Osteoblast (primary cell): ENCODE data around the gene SIGLEC11. TPM values are rescaled to one million over a fixed set of nuclear protein-coding genes. Genes with fewer than 3 reads are reported as not detected.

Source experiments
- DNase-seq: peaks from one replicate; pipeline ENCODE4 v3.0.0; 2011; ENCODE audit warnings: low spot score, mixed read lengths; ENCODE audit not compliant: insufficient read length; ENCODE audit errors: missing footprints
- H2AFZ ChIP-seq: 2 replicates; pipeline ENCODE4 v1.6.0; 2011; ENCODE audit warnings: mild to moderate bottlenecking, low read length
- H3K27ac ChIP-seq: 2 replicates; pipeline ENCODE4 v1.5.1; 2011; ENCODE audit warnings: mild to moderate bottlenecking, low read depth, low read length, moderate library complexity
- H3K27me3 ChIP-seq: 2 replicates; pipeline ENCODE4 v1.6.0; 2012; ENCODE audit warnings: mild to moderate bottlenecking, control low read depth, inconsistent platforms, low read length, moderate library complexity; ENCODE audit not compliant: insufficient read depth
- H3K36me3 ChIP-seq: 2 replicates; pipeline ENCODE4 v1.5.1; 2011; ENCODE audit warnings: mild to moderate bottlenecking, low read length, control low read depth, moderate library complexity; ENCODE audit not compliant: insufficient read depth
- H3K4me1 ChIP-seq: 2 replicates; pipeline ENCODE4 v1.5.1; 2011; ENCODE audit warnings: mild to moderate bottlenecking, low read length, control low read depth, moderate library complexity; ENCODE audit not compliant: insufficient read depth
- H3K4me2 ChIP-seq: 2 replicates; pipeline ENCODE4 v1.6.0; 2011; ENCODE audit warnings: mild to moderate bottlenecking, low read length; ENCODE audit not compliant: insufficient read depth
- H3K4me3 ChIP-seq: fragments of 200-600 bp; sonication (generic); 3 replicates; pipeline ENCODE4 v1.5.1; 2012; ENCODE audit warnings: mild to moderate bottlenecking, low read length, inconsistent platforms; ENCODE audit not compliant: insufficient read depth
- H3K79me2 ChIP-seq: 2 replicates; pipeline ENCODE4 v1.6.0; 2012; ENCODE audit warnings: mild to moderate bottlenecking, low read length, control low read depth, inconsistent platforms; ENCODE audit not compliant: insufficient read depth
- H3K9me3 ChIP-seq: 2 replicates; pipeline ENCODE4 v1.5.1; 2011; ENCODE audit warnings: low read depth, low read length, control low read depth
- H4K20me1 ChIP-seq: 2 replicates; pipeline ENCODE4 v1.6.0; 2012; ENCODE audit warnings: mild to moderate bottlenecking, low read length, control low read depth; ENCODE audit not compliant: insufficient read depth
- total RNA-seq: library from RNA; depleted of rRNA; stranded (reverse); fragments of >200 nt; gene quantifications from 2 replicates; pipeline ENCODE4 v1.2.3, GENCODE V29; 2012
- TF ChIP-seq, protein P1 (sequence below): IDR thresholded peaks from 2 replicates; pipeline ENCODE4 v1.5.1; 2011; ENCODE audit warnings: mild to moderate bottlenecking, low read depth, low read length, moderate library complexity; ENCODE audit errors: extremely low read depth

The SIGLEC11 gene
- total RNA-seq, 1 donor: under 0.01 TPM

DNA sequence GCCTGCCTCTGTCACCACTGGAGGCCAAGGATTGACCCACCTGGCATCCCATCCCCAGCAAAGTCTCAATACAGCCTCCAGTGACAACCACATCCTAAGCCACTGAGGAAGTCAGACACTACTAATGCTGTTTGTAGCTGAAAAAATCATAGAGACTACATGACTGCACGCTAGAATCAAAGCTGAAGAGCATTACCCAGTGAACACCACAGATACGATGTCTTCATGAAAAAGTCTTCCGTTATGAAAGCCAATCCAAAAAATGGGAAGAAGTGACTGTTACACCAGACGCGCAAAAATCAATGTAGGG is 20.5 kb downstream of the SIGLEC11 start:
- H3K36me3 ChIP-seq: no peaks in the 10 kb centered on the region
- H3K9me3 ChIP-seq: no peaks in the 10 kb centered on the region
- H3K27ac ChIP-seq: no peak overlapping the region
- H3K27me3 ChIP-seq: peaks cover 14% of the 10 kb centered on the region
- TF ChIP-seq, protein P1, sequence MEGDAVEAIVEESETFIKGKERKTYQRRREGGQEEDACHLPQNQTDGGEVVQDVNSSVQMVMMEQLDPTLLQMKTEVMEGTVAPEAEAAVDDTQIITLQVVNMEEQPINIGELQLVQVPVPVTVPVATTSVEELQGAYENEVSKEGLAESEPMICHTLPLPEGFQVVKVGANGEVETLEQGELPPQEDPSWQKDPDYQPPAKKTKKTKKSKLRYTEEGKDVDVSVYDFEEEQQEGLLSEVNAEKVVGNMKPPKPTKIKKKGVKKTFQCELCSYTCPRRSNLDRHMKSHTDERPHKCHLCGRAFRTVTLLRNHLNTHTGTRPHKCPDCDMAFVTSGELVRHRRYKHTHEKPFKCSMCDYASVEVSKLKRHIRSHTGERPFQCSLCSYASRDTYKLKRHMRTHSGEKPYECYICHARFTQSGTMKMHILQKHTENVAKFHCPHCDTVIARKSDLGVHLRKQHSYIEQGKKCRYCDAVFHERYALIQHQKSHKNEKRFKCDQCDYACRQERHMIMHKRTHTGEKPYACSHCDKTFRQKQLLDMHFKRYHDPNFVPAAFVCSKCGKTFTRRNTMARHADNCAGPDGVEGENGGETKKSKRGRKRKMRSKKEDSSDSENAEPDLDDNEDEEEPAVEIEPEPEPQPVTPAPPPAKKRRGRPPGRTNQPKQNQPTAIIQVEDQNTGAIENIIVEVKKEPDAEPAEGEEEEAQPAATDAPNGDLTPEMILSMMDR: no peak
- no peaks in the 10 kb centered on the region for H3K79me2 ChIP-seq
- H4K20me1 ChIP-seq: no peaks in the 10 kb centered on the region
- no peak overlapping the region for H3K4me2 ChIP-seq
- H2AFZ ChIP-seq: no peak overlapping the region
- no peaks in the 10 kb centered on the region for H3K4me1 ChIP-seq
- H3K4me3 ChIP-seq: no peak overlapping the region
- DNase-seq: no peak

DNA sequence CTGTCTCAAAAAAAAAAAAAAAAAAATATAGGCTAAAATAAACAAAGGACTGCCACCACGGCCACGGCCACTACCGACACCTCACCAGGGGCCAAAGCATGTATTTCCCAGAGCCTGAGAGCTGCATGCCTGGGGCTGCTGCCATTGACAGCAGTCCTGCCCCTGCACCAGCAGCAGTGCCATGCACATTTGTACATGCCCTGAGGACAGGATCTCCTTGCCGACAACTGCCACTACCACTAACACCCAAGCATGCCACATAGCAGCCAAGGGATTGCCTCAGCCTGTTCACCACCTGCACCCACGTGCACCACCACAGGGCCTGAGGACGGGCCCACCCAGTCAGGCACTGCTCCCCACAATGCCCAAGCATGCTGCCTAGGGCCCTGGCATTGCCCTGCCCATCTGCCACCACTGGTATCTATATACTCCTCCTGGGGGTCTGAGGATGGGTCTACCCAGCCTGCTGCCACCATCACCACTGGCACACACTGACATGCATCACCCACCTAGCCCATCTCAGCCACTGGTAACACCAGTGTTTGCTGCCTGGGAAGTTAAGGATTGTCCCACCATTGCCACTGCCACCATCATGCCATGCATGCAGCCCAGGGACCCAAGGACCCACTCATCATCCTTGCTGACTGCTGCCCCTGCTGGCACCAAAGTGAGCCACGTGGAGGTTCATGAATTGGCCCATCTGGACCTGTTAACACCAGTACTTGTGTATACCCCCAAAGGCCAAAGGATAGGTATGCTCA is 21.1 kb downstream of the SIGLEC11 start:
- Histone ChIP-seq H3K27me3 (peaks cover 11% of the 10 kb centered on the region), H3K79me2 (no peaks in the 10 kb centered on the region), H3K4me3 (no peak overlapping the region), H3K4me2 (no peak overlapping the region), H2AFZ (no peak overlapping the region), H3K4me1 (no peaks in the 10 kb centered on the region), H3K27ac (no peak overlapping the region), H3K36me3 (no peaks in the 10 kb centered on the region), H3K9me3 (no peaks in the 10 kb centered on the region), H4K20me1 (no peaks in the 10 kb centered on the region)
- DNase-seq: peak; percentile 38
- TF ChIP-seq, protein P1: peak; percentile 28

DNA sequence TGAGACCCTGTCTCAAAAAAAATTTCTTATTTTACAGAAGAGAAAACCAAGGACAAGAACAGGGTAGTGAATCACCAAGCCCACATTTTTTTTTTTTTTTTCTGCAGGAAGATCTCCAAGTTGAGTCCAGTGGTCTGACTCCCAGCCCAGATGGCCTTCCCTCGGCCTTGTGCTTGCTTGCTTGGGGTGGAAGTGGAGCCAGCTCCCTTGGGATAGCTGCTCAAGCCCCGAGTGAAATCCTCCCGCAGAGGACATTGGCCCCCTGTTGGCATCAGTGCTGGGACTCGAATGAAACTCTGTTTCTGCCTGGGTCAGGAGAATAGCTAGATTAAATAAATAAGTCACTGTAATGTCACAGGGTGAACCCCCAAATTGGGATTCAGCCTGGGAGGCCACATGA is 22.3 kb downstream of the SIGLEC11 start:
- no peaks in the 10 kb centered on the region for H3K9me3 ChIP-seq
- no peaks in the 10 kb centered on the region for H3K4me1 ChIP-seq
- peak; percentile 15 for DNase-seq
- H2AFZ ChIP-seq: no peak overlapping the region
- no peak overlapping the region for H3K4me2 ChIP-seq
- no peaks in the 10 kb centered on the region for H3K36me3 ChIP-seq
- TF ChIP-seq, protein P1: no peak
- no peak overlapping the region for H3K27ac ChIP-seq
- no peaks in the 10 kb centered on the region for H3K79me2 ChIP-seq
- peaks cover 11% of the 10 kb centered on the region for H3K27me3 ChIP-seq
- no peaks in the 10 kb centered on the region for H4K20me1 ChIP-seq
- no peak overlapping the region for H3K4me3 ChIP-seq

DNA sequence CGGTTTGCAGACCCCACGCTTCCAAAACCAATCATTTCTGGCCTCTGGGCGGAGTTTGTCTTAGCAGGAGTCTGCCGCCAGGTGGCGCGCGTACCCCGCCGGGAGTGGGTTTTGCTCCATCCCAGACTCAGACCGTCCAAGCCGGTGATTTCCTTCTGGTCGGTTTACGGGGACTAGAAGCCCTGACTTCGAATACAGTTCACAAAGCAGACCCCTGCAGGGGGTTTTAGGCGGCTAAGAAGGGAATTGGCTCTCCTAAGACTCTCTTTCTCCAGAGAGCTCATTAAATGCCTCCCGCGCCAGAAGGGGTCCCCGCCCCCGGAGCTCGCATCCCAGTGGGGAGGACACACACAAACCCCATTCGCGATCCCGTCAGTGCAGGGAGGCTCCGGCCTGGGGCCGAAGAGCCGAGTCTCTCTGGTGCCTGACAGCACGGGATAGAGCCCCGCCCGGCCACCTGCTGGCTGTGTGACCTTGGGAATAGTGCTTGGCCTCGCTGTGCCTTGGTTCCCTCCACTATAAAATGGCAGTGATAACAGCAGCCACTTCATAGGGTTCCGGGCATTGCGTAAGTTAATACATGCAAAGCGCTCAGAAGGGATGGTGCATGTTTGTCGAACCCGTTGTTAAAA is 23.1 kb downstream of the SIGLEC11 start:
- Histone ChIP-seq H3K27me3 (peaks cover 5% of the 10 kb centered on the region), H3K4me2 (peak overlapping the region; percentile 79), H3K4me1 (no peaks in the 10 kb centered on the region), H3K27ac (no peak overlapping the region), H3K4me3 (peak overlapping the region; percentile 52), H2AFZ (peak overlapping the region; percentile 6), H3K36me3 (no peaks in the 10 kb centered on the region), H3K79me2 (no peaks in the 10 kb centered on the region), H3K9me3 (no peaks in the 10 kb centered on the region), H4K20me1 (no peaks in the 10 kb centered on the region)
- TF ChIP-seq, protein P1: peak; percentile 95
- peak; percentile 96 for DNase-seq
